Measurements from ENCODE around the gene ACHE. TPM values are rescaled to one million over a fixed set of nuclear protein-coding genes. Genes with fewer than 3 reads are reported as not detected.

ACHE gene
- total RNA-seq, 1 experiment from 2014 or later = 7.0 TPM

DNA sequence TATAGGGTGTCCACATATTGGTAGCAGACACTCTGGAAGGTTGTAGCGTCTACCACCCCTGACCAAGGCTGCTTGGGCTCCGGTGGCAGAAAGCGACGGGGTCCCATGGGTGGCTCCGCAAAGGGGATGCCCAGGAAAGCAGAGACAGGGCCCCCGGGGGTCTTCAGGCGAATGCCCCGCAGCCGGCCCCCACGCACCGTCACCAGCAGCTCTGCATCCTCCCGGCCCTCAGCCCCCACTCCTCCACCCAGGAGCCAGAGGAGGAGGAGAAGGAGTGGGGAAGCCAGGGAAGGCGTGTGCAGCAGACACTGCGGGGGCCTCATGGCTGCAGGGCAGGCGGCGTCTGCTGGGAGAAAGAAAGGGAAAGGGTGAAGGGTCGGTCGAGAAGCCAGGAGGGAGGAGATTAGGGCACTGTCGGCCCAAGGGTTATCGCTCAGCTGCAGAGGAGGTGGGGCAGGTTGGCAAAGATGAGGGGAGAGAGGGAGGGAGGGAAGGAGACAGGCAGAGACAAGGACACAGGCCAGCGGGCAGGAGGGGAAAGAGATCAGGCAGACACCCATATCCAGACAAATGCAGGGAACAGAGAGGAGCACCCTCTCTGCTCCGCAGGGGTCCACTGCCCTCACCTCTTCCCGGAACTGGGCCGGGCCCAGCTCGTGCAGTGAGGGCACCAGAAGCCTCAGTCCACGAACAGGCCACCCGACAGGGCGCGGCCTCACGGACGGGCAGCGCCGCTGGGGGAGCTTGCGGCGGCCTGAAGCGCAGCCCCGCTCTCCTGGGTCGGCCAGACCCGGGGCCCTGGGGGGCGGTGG lies 1.6 kb downstream of the ACHE start:
- no peaks in the 10 kb centered on the region for H4K20me1 ChIP-seq (ENCODE audit: control insufficient read depth, insufficient read depth, insufficient read length)
- H3K9ac ChIP-seq (ENCODE audit: extremely low read depth, insufficient read length, low read length) = no peak overlapping the region
- no peak overlapping the region for H4K8ac ChIP-seq (replicated peaks; ENCODE audit: insufficient read length, low read depth, low read length)
- Mint-ChIP-seq H3K9me3 (no peaks in the 10 kb centered on the region; a peak in 2 of 5 replicates), H3K4me1 (peaks cover 24 to 25% of the 10 kb centered on the region in 2 experiments), H3K36me3 (ENCODE audit: insufficient read depth in 1 of 3, low read depth in 3 of 3) (no peaks in the 10 kb centered on the region), H3K4me3 (peak overlapping the region; percentile 37 to 57), H3K27ac (no peak overlapping the region), H3K27me3 (ENCODE audit: low read depth) (peaks cover 25% of the 10 kb centered on the region)
- H3T11ph ChIP-seq (ENCODE audit: low read length) = no peak overlapping the region
- no CpG with 5 or more reads among the region's 40 CpGs for WGBS (ENCODE audit: extremely low coverage, insufficient read length, low lambda C conversion rate)
- H3K79me1 ChIP-seq (ENCODE audit: insufficient read depth, low read depth, low read length, poor library complexity, severe bottlenecking) = no peaks in the 10 kb centered on the region
- no peak overlapping the region for H2BK15ac ChIP-seq (ENCODE audit: low read depth, low read length)
- no peak overlapping the region for H3K27ac ChIP-seq (ENCODE audit: insufficient read length, low read depth, low read length)
- DNase-seq = peak; percentile 46
- TF ChIP-seq, protein P1, sequence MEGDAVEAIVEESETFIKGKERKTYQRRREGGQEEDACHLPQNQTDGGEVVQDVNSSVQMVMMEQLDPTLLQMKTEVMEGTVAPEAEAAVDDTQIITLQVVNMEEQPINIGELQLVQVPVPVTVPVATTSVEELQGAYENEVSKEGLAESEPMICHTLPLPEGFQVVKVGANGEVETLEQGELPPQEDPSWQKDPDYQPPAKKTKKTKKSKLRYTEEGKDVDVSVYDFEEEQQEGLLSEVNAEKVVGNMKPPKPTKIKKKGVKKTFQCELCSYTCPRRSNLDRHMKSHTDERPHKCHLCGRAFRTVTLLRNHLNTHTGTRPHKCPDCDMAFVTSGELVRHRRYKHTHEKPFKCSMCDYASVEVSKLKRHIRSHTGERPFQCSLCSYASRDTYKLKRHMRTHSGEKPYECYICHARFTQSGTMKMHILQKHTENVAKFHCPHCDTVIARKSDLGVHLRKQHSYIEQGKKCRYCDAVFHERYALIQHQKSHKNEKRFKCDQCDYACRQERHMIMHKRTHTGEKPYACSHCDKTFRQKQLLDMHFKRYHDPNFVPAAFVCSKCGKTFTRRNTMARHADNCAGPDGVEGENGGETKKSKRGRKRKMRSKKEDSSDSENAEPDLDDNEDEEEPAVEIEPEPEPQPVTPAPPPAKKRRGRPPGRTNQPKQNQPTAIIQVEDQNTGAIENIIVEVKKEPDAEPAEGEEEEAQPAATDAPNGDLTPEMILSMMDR (conservative IDR thresholded peaks at IDR 0.05) = no peak
- H3K23ac ChIP-seq (ENCODE audit: insufficient read length, low read depth, low read length) = no peak overlapping the region
- H2AFZ ChIP-seq (ENCODE audit: low read length) = no peak overlapping the region
- no peak overlapping the region for H2BK120ac ChIP-seq (ENCODE audit: low read depth, low read length, poor library complexity, severe bottlenecking)
- no peak overlapping the region for H4K91ac ChIP-seq (ENCODE audit: insufficient read length, low read depth, low read length)
- H3K23me2 ChIP-seq (ENCODE audit: insufficient read length, low read depth, low read length, poor library complexity, severe bottlenecking) = peaks cover 32% of the 10 kb centered on the region
- peak overlapping the region; percentile 33 for H3K4me2 ChIP-seq (ENCODE audit: insufficient read depth, insufficient read length, low read length)
- H2AK5ac ChIP-seq (ENCODE audit: insufficient read length, low read length) = no peak overlapping the region
- H3K4ac ChIP-seq (ENCODE audit: low read depth, low read length) = no peak overlapping the region
- no peaks in the 10 kb centered on the region for H3K9me3 ChIP-seq (ENCODE audit: control insufficient read depth, low read depth, low read length)
- no peak overlapping the region for H4K5ac ChIP-seq (ENCODE audit: insufficient read length, low read depth, low read length)
- H3K18ac ChIP-seq (ENCODE audit: insufficient read length, low read depth, low read length) = no peak overlapping the region
- H3K56ac ChIP-seq (ENCODE audit: insufficient read length, low read depth, low read length) = no peak overlapping the region
- H3K4me1 ChIP-seq (ENCODE audit: insufficient read depth, low read length) = peaks cover 2% of the 10 kb centered on the region; the same call in 1 of the 2 replicates
- no peak overlapping the region for H2BK5ac ChIP-seq (ENCODE audit: insufficient read length, low read length)
- no peaks in the 10 kb centered on the region for H3K79me2 ChIP-seq (ENCODE audit: insufficient read depth, low read length)
- H3K14ac ChIP-seq (ENCODE audit: insufficient read depth, low read length) = no peak overlapping the region
- no peak overlapping the region for H2BK20ac ChIP-seq (ENCODE audit: low read depth, low read length, poor library complexity, severe bottlenecking)
- H2BK12ac ChIP-seq (ENCODE audit: insufficient read length, low read depth, low read length) = no peak overlapping the region
- H3K27me3 ChIP-seq (ENCODE audit: insufficient read depth, low read length) = peaks cover 7% of the 10 kb centered on the region

All from H9 (cell line).